Nephron (organoid): ENCODE measurements around the gene DPEP2NB.

Experiments used
- H3K27ac Mint-ChIP-seq, 3 experiments: 2 replicates each; pipeline ENCODE4 v1.8.0; 2020; ENCODE audit warnings: mixed read lengths in 3 of 3, mild to moderate bottlenecking in 2 of 3, moderate library complexity in 1 of 3
- H3K27me3 Mint-ChIP-seq: 2 replicates; pipeline ENCODE4 v1.8.0; 2021; ENCODE audit warnings: low read depth, mild to moderate bottlenecking, moderate library complexity, mixed read lengths
- H3K36me3 Mint-ChIP-seq: 2 replicates; pipeline ENCODE4 v1.8.0; 2020; ENCODE audit warnings: low read depth, mixed read lengths
- H3K4me1 Mint-ChIP-seq: 2 replicates; pipeline ENCODE4 v1.8.0; 2020; ENCODE audit warnings: mixed read lengths
- H3K4me3 Mint-ChIP-seq, 3 experiments: 2 replicates each; pipeline ENCODE4 v1.8.0; 2020; ENCODE audit warnings: mild to moderate bottlenecking in 3 of 3, mixed read lengths in 3 of 3, moderate library complexity in 2 of 3
- H3K9me3 Mint-ChIP-seq: 2 replicates; pipeline ENCODE4 v1.8.0; 2020; ENCODE audit warnings: mixed read lengths
- TF ChIP-seq, protein P1 (sequence below), 3 experiments: fragments of 200-600 bp; sonication (generic); IDR thresholded peaks; one replicate each; pipeline ENCODE4 v1.5.0; 2021; ENCODE audit warnings: antibody characterized with exemption in 3 of 3; ENCODE audit not compliant: unreplicated experiment in 3 of 3

Gene DPEP2NB, protein sequence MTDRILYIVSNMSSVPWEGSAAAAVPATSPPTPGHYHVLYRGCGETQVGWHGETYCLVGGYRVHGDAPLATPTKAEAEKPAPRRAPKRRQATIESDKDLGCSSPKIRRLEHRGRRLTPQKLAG

DNA sequence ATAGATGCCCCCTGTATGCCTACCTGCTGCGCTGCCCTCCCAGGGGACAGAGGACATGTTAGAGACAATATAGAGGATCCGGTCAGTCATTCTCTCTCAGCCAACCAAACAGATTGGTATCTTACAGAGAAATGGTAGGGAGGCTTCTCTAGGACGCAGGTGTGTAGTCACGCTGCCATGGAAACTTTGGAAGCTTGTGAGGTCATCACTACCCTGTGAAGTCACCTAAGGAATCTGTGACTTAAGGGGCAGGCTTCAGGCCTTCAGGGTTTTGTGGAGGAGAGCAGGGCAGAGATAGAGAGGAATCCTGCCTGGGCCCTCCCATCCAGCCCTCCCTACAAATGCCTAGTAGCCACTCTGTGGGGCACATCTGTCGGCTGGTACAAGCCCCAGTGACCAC lies at the start of gene DPEP2NB:
Gene DPEP2NB (minus strand): TSS at position 231 of the 400 bp plus-strand sequence. CDS start 141 bp downstream, at position 90.
- TF ChIP-seq, protein P1, sequence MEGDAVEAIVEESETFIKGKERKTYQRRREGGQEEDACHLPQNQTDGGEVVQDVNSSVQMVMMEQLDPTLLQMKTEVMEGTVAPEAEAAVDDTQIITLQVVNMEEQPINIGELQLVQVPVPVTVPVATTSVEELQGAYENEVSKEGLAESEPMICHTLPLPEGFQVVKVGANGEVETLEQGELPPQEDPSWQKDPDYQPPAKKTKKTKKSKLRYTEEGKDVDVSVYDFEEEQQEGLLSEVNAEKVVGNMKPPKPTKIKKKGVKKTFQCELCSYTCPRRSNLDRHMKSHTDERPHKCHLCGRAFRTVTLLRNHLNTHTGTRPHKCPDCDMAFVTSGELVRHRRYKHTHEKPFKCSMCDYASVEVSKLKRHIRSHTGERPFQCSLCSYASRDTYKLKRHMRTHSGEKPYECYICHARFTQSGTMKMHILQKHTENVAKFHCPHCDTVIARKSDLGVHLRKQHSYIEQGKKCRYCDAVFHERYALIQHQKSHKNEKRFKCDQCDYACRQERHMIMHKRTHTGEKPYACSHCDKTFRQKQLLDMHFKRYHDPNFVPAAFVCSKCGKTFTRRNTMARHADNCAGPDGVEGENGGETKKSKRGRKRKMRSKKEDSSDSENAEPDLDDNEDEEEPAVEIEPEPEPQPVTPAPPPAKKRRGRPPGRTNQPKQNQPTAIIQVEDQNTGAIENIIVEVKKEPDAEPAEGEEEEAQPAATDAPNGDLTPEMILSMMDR (IDR thresholded peaks at IDR 0.05; ENCODE audit: unreplicated experiment in 3 of 3), result no peak
- Mint-ChIP-seq H3K36me3 (no peaks in the 10 kb centered on the region), H3K4me3 (no peak within 1 kb of the TSS), H3K27me3 (peaks cover 9% of the 10 kb centered on the region), H3K4me1 (no peaks in the 10 kb centered on the region), H3K9me3 (no peaks in the 10 kb centered on the region), H3K27ac (no peak within 1 kb of the TSS)

- Mint-ChIP-seq H3K4me3 (no peak overlapping the region), H3K9me3 (no peaks in the 10 kb centered on the region), H3K36me3 (peaks cover 18% of the 10 kb centered on the region), H3K27ac (peak overlapping the region in 2 of 3 experiments; percentile 3 to 42), H3K27me3 (no peaks in the 10 kb centered on the region), H3K4me1 (peaks cover 43% of the 10 kb centered on the region)
- TF ChIP-seq, protein P1 (IDR thresholded peaks at IDR 0.05; ENCODE audit: unreplicated experiment in 3 of 3), result peak; percentile 64 to 73 (median 71)
These were observed 49.2 kb upstream of the DPEP2NB start for GRCh38 chr16:68064791-68065365.

GRCh38 chr16:68062910-68063393 lies 47.2 kb upstream of the DPEP2NB start:
- H3K4me1 Mint-ChIP-seq, result peaks cover 29% of the 10 kb centered on the region
- H3K9me3 Mint-ChIP-seq, result no peaks in the 10 kb centered on the region
- H3K4me3 Mint-ChIP-seq, result no peak overlapping the region
- no peak overlapping the region for H3K27ac Mint-ChIP-seq
- peaks cover 25% of the 10 kb centered on the region for H3K36me3 Mint-ChIP-seq
- TF ChIP-seq, protein P1 (IDR thresholded peaks at IDR 0.05; ENCODE audit: unreplicated experiment in 3 of 3), result no peak
- no peaks in the 10 kb centered on the region for H3K27me3 Mint-ChIP-seq

DNA sequence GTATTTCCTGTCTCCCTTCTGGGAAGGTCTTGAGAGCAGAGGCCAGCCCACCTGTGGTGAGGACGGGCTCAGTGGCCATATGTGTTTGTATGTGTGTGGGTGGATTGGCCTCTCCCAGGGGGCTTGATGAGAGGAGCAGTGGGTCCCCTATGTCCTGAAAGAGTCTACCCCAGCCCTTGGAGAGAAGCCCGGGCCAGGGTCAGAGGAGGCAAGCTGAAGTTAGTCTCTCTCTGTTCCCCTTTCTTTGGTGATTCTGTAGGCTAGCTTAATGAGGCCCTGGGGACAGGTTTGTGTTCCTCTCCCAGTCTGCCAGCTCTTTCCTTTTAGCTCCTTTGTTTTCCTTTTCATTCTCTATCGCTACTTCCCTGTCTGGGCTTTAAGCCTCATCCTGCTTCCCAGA lies 45.7 kb upstream of the DPEP2NB start:
- Mint-ChIP-seq H3K27ac (no peak overlapping the region), H3K36me3 (peaks cover 25% of the 10 kb centered on the region), H3K4me1 (peaks cover 22% of the 10 kb centered on the region), H3K4me3 (no peak overlapping the region), H3K27me3 (no peaks in the 10 kb centered on the region), H3K9me3 (no peaks in the 10 kb centered on the region)
- TF ChIP-seq, protein P1 (IDR thresholded peaks at IDR 0.05; ENCODE audit: unreplicated experiment in 3 of 3), result no peak

GRCh38 chr16:68059804-68060203 lies 44.1 kb upstream of the DPEP2NB start:
- no peaks in the 10 kb centered on the region for H3K27me3 Mint-ChIP-seq
- peaks cover 24% of the 10 kb centered on the region for H3K36me3 Mint-ChIP-seq
- H3K4me3 Mint-ChIP-seq, result no peak overlapping the region
- H3K9me3 Mint-ChIP-seq, result no peaks in the 10 kb centered on the region
- peaks cover 9% of the 10 kb centered on the region for H3K4me1 Mint-ChIP-seq
- TF ChIP-seq, protein P1 (IDR thresholded peaks at IDR 0.05; ENCODE audit: unreplicated experiment in 3 of 3), result no peak
- H3K27ac Mint-ChIP-seq, result no peak overlapping the region

DNA sequence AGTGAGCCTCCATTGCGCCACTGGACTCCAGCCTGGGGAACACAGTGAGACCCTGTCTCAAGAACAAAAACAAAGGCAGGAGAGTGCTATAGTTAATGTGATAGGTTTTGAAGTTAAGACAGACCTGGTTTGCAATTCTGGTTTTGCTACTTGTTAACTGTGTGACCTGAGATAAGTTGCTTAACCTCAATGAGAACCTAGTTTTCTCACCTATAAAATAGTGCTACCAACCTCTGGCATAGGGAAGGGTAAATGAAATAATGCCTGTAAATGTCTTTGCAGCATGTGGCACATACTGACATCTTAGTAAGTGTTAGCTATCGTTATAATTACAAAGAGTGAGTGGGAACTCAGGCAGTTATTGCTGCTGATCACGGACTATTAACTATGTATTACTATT lies 39.7 kb upstream of the DPEP2NB start:
- Mint-ChIP-seq H3K27ac (no peak overlapping the region), H3K4me1 (no peaks in the 10 kb centered on the region), H3K27me3 (no peaks in the 10 kb centered on the region), H3K4me3 (no peak overlapping the region), H3K9me3 (no peaks in the 10 kb centered on the region), H3K36me3 (peaks cover 37% of the 10 kb centered on the region)
- TF ChIP-seq, protein P1 (IDR thresholded peaks at IDR 0.05; ENCODE audit: unreplicated experiment in 3 of 3), result no peak
